GM19351 (cell line): ENCODE results near the gene OR13C2.
"Not testable (repeated sequence)": the region's sequence is repeated elsewhere in the genome, so short reads cannot be mapped to it uniquely, and the experiment has no call there.

Experiments used
- ATAC-seq: cut with Tn5 transposase; IDR thresholded peaks from one replicate; pipeline ENCODE4 v1.9.1; 2021; ENCODE audit warnings: mild to moderate bottlenecking, moderate library complexity; ENCODE audit not compliant: unreplicated experiment

Gene OR13C2

GRCh38 chr9:104605527-104605926 lies at the start of gene OR13C2:
Gene OR13C2 (minus strand): TSS chr9:104605627. CDS start chr9:104605627, 0 bp downstream.
- not testable (repeated sequence) for ATAC-seq

GRCh38 chr9:104635456-104635855 lies 30.0 kb upstream of the OR13C2 start:
- ATAC-seq = no peak

- no peak for ATAC-seq
These were observed 28.6 kb upstream of the OR13C2 start for GRCh38 chr9:104633976-104634520.

- not testable (repeated sequence) for ATAC-seq
These were observed 20.5 kb upstream of the OR13C2 start for GRCh38 chr9:104625964-104626363.

- ATAC-seq = no peak
These were observed 12.7 kb upstream of the OR13C2 start, which contains the start of gene OR13C9 for GRCh38 chr9:104618104-104618503. Gene OR13C9 (minus strand): TSS chr9:104618204. CDS start chr9:104618204, 0 bp downstream.

- ATAC-seq = no peak
These were observed 12.0 kb upstream of the OR13C2 start for GRCh38 chr9:104617418-104617817.

- ATAC-seq = no peak
These were observed 5.8 kb upstream of the OR13C2 start for GRCh38 chr9:104611213-104611612.

- ATAC-seq = no peak
These were observed 2.9 kb upstream of the OR13C2 start for GRCh38 chr9:104608336-104608735.

- ATAC-seq = no peak
These were observed 725 bp upstream of the OR13C2 start for GRCh38 chr9:104606152-104606551.

- no peak for ATAC-seq
These were observed 626 bp downstream of the OR13C2 start for GRCh38 chr9:104604801-104605200.

GRCh38 chr9:104599313-104599712 lies 6.1 kb downstream of the OR13C2 start, which contains the start of gene OR13C5:
Gene OR13C5 (minus strand): TSS chr9:104599413. CDS start chr9:104599413, 0 bp downstream.
- not testable (repeated sequence) for ATAC-seq

GRCh38 chr9:104598749-104599148 lies 6.7 kb downstream of the OR13C2 start:
- not testable (repeated sequence) for ATAC-seq

- no peak for ATAC-seq
These were observed 15.8 kb downstream of the OR13C2 start for GRCh38 chr9:104589626-104590025.

GRCh38 chr9:104586496-104587180 lies 18.8 kb downstream of the OR13C2 start:
- ATAC-seq = no peak

- no peak for ATAC-seq
These were observed 24.9 kb downstream of the OR13C2 start for GRCh38 chr9:104580562-104580961.

GRCh38 chr9:104577263-104577662 lies 28.2 kb downstream of the OR13C2 start:
- no peak for ATAC-seq

- ATAC-seq = no peak
These were observed 30.0 kb downstream of the OR13C2 start for GRCh38 chr9:104575456-104575855.

- no peak for ATAC-seq
These were observed 32.8 kb downstream of the OR13C2 start for GRCh38 chr9:104572612-104573011.

- ATAC-seq = no peak
These were observed 36.6 kb downstream of the OR13C2 start, which contains the start of gene OR13C8 for GRCh38 chr9:104568868-104569267. Gene OR13C8 (plus strand): TSS chr9:104569168. CDS start chr9:104569168, 0 bp downstream.

- ATAC-seq = no peak
These were observed 41.1 kb downstream of the OR13C2 start for GRCh38 chr9:104564358-104564757.

- ATAC-seq = no peak
These were observed 48.4 kb downstream of the OR13C2 start for GRCh38 chr9:104556830-104557634.
